Stimulated activated CD4-positive, alpha-beta T cell treated with anti-CD3 and anti-CD28 coated beads, Interleukin-4, amount 100 ng/mL, for 24 hours (primary cell): ENCODE data around the gene OBSL1.
A peak's percentile ranks its signal among the peaks of the same experiment; 100 is the strongest.

ENCODE experiments used
- DNase-seq: peaks from one replicate; pipeline ENCODE4 v3.0.0-alpha.2; 2020

Gene OBSL1

DNA sequence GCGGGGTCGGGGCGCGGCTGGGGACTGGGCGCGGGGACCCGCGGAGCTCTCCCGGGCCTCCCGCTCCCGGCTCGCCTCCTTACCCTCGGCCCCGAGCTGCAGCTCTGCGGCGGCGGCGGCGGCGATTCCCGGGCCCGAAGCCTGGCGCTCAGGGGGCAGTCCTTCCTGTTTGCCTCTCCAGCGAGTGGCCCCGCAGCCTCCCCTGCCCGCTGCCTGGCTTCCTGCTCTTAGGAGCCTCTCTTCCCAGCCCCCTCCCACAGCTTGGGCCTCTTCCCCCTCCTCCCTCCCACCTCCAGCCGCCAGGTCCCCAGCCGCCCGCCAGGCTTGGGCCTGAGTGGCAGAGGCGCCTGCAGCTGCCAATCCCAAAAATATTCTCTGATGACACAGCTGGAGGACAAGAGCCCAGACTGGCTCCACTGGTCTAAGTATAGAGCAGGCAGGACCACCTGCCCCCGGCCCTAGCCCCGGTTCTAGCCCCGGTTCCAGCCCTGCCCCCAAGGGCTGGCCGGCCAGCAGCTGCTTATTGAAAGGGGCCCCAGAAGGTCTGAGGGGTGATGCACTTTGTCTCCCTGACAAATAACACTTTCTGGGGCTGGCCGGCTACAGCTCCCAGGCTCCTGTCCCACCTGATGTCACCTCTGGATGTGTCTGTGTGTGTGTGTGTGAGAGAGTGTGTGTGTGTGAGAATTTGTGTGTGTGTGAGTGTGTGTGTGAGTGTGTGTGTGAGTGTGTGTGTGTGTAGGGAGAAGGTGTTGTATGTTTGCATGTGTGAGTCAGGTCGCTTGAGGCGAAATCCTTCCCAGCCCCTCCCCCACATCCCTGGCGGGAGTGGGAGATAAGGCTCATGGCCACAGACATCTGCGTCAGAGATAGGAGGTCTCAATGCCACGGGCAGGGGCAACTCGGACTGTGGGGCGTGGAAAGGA is at the start of gene OBSL1:
Gene OBSL1 (minus strand): TSS at position 229 of the 926 bp plus-strand sequence. CDS start 307 bp downstream, outside the sequence.
- DNase-seq = no peak

DNA sequence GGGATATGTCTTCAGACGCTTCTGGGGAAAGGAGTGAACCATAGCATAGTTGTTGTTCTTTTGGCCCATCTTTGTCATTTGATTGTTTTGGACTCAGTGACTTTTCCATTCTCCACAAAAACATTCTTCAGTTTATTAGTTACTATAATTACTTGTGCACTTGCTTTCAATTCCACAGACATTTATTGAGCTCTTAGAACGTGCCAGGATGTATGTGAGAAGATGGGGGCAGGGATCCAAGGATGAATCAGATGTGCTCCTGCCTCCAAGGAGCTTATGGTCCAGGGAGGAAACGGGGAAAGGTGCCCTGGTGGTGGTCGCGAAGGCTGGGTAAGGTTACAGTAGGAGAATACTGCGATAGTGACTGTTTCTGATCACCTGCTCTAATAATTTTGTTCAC is 49.2 kb upstream of the OBSL1 start:
- no peak for DNase-seq

DNA sequence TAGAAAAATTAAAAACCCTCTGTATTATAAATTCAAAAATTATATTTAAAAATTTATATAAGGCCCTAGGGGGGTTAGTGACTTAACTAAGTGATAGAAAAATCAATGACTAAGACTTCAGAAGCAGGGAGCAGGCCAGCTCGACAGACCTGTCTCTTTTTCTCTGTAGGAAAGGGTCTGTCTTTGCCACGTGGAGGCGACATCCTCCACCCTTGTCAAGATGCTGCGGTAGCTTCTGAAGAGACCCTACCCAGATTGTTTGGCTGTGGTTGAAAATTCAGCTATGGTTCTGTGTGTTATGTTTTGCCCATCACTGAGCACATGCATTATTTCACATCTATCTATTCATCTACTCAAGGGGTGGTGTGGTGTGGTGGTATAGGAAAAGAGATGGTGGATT is 47.9 kb upstream of the OBSL1 start:
- DNase-seq = no peak

DNA sequence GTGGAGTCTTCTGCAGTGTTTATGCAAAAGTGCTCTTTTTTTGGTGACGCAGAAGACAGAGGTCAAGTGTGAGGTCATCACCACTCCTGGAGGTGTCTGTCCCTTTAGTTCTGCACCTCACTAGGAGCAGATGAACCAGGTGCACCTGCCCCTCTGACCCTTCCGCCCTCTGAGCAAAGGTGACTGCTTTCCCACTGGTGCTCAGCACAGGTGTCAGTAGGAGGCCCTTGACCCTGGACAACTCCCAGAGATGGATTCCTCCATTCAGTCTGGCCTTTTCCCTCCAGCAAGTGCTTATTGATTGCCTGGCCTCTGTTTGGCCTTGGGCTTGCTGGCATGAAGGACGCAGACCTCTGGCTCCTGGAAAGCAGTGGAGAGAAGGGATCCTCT is 47.4 kb upstream of the OBSL1 start:
- DNase-seq = no peak

DNA sequence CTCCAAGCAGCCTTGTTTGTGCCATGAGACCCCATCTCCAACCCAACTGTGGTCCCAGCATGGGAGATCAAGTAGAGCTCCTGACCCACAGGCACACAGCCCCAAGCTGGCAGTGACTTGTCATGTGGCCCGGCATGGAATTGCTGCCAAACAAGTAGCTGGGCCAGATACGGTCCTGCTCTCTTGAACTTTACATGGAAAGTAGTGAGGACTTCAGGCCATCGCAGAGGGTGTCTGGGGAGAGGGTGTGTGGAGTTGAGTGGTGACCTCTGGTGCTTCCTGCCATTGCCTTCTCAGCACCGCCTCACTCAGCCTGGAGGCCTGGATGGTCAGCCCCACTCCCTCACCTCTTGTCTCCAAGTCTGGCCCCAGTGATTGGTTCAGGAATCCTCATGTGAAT is 45.2 kb upstream of the OBSL1 start:
- DNase-seq = no peak

DNA sequence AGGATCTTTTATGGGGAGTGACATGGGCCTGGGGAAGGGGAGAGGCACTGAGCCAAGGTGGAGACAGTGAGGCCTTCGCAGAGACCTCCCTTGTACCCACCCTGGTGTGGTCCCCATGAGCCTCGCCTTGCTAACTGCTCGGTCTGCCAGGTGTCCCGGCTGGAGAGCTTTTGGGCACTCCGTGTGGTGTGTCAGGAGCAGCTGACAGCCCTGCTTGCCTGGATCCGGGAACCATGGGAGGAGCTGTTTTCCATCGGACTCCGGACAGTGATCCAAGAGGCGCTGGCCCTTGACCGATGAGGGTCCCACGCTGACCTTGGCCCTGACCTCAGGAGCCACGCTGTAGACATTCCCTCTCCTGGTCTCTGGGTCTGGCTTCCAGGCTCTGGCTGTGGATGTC is 44.6 kb upstream of the OBSL1 start:
- DNase-seq = no peak

DNA sequence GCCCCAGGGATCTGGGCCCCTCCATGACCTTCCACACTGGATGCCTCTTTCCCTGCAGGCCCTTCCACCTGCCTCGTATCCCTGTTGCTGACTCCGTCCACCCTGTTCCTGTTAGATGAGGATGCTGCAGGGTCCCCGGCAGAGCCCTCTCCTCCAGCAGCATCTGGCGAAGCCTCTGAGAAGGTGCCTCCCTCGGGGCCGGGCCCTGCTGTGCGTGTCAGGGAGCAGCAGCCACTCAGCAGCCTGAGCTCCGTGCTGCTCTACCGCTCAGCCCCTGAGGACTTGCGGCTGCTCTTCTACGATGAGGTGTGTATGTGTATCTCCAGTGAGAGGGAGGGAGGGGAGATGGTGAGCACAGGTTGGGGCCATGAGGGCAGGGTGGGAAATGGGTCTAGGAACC is 43.7 kb upstream of the OBSL1 start:
- DNase-seq = no peak

DNA sequence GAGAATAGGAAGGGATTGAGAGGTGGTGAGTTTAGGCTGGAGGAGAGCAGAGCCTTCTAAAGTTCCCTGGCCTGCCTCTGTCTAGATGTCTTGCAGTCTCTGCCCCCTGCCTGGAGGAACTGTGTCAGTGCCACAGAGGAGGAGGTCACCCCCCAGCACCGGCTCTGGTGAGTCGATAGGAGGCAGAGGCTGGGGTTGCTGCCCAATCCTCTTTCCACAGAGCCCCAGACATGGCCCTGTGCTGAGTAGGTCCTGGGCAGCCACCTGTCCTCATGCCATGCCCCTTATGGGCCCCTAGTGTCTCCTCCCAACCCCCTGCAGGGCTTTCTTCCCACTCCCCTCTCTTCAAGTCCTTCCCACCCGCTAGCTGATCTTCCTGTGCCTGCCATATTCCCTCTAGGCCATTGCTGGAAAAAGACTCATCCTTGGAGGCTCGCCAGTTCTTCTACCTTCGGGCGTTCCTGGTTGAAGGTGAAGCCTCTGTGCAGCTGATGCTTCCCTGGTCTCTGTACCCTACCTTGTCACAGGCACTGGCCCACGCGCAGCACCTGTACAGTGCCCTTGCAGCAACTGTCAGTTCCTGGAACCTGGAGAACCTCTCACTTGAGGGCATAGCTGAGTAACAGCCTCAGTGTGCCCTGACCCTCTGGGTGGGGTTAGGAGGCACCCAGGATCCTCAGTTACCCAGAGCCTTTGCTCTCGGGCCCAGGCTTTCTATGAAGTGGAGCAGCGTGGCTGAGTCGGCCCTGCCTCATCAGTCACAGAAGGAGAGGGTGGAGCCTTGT is 42.9 kb upstream of the OBSL1 start:
- no peak for DNase-seq

DNA sequence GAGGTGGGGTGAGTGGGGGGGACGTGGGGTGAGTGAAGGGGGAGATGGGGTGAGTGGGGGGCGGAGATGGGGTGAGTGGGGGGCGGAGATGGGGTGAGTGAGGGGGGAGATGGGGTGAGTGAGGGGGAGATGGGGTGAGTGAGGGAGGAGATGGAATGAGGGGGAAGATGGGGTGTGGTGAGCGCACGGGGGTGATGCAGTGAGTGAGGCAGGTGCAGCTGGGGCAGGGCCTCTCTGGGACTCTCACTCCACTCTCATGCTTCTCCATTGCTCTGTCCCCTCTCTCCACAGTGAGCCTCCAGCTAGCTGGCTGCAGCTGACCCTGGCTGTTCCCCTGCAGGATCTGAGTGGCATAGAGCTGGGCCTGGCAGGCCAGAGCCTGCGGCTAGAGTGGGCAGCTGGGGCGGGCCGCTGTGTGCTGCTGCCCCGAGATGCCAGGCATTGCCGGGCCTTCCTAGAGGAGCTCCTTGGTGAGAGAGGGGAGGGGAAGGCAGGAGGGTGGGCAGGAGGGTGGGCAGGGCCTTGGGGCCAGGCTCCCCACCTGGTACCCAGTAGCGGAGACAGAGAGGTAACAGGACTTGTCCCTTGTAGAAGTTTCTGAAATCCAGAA is 42.2 kb upstream of the OBSL1 start:
- no peak for DNase-seq

DNA sequence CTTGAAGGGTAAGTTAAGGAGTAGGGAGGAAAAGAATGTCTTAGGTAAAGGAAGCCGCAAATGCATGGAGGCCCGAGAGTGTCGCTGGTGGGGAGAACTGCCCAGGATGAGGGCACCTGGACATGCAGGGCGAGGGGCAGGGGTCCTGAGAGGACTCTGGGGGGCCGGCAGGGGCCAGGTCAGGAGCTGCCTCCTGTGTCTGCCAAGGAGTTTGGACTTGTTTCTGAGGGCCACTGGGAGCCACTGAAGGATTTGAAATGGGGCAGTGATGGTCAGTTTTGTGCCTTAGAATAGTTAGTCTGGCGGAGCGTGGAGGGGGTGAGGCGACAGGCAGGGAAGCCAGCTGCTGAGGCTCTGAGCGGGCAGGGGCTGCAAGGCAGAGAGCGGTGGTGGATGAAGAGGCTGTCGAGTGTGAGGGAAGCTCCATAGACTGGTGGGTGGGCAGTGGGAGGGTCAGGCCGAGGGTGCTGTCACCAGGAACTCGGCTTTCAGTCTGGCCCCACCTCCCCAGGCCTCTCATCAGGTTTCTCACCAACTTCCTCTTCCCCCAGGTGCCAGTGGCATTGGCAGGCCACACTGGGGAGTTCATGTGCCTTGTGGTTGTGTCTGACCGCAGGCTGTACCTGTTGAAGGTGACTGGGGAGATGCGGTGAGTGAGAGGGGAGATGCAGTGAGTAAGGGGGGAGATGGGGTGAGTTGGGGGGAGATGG is 41.4 kb upstream of the OBSL1 start:
- DNase-seq = no peak

DNA sequence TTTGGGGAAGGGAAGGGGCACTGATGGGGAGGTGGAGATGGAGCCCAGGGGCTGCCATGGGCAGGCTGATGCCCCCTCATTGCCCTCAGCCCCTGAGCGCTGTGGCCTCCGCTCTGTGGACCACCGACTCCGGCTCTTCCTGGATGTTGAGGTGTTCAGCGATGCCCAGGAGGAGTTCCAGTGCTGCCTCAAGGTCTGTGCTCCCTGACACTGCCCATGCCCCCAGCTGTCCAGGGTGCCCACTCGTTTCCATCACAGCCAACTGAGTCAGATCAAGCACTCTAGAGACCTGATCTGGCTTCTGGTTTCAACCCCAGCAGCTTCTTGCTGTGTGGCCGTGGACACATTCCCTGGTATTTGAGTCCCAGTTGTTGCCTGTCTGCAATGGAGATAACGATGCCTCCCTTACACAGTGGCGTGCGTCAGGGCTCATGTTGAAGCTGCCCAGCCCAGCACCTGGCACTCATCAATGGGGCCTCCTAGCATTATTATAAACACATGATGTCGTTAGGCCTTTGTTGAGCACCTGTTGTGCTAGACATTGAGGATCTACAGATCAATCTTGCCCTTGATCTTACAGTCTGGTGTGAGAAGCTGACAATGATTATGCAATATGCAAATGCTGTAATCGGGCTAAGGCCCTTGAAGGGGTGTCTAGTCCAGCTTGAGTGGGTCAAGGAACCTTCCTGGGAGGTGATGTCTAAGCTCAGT is 40.7 kb upstream of the OBSL1 start:
- no peak for DNase-seq

DNA sequence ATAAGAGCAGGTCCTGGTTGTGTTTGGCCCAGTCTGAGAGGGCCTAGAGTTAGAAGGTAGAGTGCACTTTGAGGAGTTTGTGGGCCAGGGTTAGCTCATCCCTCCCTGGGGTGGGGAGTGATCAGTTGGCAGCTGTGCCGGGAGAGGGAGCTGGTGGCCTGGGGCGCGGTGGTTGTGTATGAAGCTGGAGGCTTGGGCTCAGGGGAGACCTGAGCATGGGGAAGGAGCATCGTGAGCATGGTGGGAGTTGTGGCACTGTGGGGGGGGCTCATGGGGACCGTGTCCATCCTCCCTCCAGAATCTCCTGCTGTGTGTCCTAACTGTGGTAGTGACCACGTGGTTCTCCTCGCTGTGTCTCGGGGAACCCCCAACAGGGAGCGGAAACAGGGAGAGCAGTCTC is 40.0 kb upstream of the OBSL1 start:
- DNase-seq = no peak

DNA sequence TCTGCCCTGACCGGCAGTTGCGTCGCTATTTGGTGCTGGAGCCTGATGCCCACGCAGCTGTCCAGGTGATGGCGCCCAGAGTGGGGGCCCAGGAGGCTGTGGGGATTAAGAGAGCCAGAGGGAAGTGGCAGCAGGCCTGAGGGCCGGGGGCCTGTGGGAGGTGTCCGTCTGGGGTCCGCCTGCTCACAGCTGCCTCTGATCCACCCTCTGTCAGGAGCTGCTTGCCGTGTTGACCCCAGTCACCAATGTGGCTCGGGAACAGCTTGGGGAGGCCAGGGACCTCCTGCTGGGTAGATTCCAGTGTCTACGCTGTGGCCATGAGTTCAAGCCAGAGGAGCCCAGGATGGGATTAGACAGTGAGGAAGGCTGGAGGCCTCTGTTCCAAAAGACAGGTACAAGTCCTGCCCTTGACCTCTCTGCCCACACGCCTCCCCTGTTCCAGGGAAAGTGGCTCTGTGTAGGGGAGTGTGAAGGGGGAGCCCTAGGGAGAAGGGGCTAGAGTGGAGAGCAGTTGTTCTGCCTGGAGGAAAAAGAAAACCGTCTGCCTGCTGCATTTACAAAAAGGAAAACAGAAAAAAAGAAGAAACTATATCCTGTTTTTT is 37.9 kb upstream of the OBSL1 start:
- no peak for DNase-seq

DNA sequence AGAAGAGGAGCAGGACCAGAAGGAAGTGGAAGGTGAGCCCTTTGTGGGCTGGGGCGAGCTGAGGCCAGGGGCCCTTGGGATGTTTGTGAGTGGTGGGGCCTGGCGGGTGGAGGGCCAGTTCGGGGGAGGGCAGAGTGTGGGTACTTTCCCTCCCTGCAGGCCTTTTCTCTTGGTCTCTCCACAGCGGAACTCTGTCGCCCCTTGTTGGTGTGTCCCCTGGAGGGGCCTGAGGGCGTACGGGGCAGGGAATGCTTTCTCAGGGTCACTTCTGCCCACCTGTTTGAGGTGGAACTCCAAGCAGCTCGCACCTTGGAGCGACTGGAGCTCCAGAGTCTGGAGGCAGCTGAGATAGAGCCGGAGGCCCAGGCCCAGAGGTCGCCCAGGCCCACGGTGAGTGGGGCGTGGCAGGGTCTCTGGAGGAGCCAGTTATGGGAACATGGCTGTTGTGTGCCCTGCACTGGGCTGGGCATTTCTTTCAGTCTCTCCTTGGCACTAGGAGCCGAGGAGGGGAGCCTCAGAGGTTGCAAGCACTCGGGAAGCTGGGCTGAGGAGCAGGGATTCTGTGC is 37.1 kb upstream of the OBSL1 start:
- DNase-seq = no peak

DNA sequence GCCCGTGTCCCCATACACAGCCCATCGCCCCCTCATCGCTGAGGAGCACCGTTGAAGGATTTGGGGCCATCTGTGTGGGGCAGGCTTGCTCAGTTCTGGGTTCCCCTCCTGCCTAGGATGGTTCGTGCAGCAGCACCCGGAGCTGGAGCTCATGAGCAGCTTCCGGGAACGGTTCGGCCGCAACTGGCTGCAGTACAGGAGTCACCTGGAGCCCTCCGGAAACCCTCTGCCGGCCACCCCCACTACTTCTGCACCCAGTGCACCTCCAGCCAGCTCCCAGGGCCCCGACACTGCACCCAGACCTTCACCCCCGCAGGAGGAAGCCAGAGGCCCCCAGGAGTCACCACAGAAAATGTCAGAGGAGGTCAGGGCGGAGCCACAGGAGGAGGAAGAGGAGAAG is 36.6 kb upstream of the OBSL1 start:
- DNase-seq = no peak

DNA sequence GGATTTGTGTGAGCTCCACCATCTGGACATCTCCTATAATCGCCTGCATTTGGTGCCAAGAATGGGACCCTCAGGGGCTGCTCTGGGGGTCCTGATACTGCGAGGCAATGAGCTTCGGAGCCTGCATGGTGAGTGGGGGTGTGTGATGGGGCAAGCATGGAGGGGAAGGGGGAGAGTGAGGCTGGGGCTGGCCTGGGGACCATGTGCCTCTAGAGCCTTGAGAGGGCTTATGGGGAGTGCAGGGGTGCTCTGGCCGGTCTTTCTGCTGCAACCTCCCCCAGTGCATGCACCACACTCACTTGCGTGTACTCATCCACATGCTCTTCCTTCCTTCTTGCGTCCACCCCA is 34.2 kb upstream of the OBSL1 start:
- DNase-seq = no peak

DNA sequence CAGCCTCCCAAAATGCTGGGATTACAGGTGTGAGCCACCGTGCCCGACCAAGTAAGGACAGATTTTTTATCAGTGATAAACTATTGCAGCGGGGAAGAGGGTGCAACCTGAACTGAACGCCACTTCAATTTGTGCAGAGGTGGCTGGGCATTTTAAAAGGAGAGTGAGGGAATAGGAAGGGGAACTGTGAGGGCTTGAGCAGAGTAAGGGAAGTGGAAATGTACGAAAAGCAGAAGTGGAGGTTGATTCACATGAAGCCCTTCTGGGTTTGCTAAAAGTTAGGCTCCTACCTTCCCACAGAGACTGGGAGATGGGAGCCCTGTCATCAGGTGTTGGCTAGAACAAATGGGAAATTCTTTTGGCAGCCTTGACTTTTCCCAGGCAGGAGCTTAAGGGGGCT is 32.4 kb upstream of the OBSL1 start:
- DNase-seq = no peak

DNA sequence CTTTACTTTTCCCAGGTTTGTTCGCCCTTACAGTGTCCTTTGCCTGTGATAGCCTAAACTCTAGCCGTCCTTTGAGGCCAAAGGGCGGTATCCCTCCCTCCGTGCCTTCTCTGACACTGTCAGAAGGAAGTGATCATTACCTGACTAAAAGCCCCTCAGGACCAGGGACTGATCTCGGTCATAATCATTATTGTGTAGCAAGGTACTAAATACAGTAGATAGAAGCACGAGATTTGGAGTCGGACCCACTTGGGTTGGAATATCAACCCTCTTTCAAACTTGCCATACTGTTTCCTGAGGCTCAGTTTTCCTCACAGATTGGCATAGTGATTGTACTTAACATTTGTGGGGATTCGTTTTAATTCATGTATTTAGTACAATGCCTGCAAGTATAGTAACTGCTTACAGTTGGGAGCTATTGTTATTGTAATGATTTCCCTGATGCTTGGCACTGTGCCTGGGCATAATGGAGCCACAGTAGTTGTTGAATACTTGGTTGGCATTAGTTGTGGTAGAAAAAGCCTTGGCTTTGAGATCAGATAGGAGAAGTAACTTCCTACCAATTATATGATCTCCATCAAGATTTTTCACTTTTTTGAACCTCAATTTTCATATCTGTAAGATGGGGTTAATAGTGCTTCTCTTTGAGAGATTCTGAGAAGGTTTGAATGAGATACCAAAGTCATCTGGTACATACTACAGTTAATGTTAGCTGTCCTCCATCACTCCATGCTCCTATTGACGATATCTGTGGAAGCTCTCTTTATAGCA is 27.2 kb upstream of the OBSL1 start:
- DNase-seq = no peak

DNA sequence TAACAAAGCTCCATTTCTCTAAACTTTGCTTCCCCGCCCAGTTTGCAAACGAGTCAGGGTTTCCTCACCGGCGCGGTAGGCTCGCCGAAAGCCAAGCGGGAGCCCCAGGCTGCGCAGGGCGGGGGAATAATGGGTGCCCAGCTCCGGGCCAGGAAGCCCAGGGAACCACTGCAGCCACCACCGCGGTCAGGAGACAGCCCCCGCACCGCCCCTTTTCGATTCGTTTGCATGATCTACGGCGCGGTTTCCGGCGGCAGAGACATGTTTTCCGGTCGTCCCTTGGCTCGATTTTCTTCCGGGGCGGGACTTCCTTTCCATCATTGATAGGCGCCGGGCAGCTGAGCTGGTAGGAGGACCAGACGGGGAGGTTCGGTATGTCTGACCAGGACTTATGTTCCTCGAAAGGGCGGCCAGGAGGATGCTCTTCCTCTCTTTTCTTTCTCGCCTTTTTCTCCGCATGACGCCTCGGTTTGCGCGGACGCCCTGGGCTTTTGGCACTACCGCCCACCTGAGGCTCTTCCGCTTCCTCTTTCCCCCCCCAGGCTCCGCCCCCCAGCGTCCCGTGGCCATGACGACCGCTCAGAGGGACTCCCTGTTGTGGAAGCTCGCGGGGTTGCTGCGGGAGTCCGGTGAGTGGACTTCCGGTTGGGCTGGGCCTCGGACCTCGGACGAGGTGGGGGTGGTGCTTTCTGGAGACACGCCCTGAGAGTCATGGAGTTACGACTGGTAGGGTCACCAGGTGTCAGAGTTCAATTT is 26.4 kb upstream of the OBSL1 start, which contains the start of gene STK11IP:
Gene STK11IP (plus strand): TSS at position 306 of the 756 bp plus-strand sequence. CDS start 263 bp downstream, at position 569.
- peak; percentile 95 for DNase-seq

DNA sequence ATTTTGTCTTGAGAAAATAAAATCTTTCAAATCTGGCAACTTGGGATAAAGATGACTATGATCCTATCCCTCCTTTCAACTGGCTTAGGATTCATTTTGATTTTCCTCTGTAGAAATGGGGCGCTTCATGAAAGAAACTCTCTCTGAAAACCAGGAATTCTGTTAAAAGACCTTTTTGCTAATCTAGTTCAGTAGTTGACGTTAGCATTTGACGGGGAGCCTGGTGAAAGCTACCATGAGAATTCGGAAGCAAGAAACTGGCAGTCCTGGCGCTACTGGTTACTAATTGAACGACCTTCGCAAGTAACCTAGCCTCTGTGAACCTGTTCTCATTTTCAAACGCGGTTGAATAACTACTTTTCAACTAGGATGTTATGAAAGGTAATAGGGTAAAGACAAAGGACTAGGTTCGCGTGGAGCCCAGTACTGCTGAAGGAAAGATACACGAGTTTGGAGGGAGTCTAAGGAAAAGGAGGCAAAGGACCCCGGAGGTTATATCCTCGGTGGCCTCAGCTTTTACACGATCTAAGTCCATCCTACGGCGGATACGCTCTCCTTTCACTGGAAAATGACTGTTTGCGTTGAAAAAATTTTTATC is 25.7 kb upstream of the OBSL1 start:
- no peak for DNase-seq
